Nephron progenitor cell (in vitro differentiated cells): Measurements from ENCODE around the gene POLR1D.

Source experiments
- DNase-seq: peaks from one replicate; pipeline ENCODE4 v3.0.0; 2021
- H3K27ac Mint-ChIP-seq: 2 replicates; pipeline ENCODE4 v1.8.0; 2021; ENCODE audit warnings: mild to moderate bottlenecking, moderate library complexity, mixed read lengths
- H3K27me3 Mint-ChIP-seq: 2 replicates; pipeline ENCODE4 v1.8.0; 2021; ENCODE audit warnings: mild to moderate bottlenecking, low read depth, mixed read lengths; ENCODE audit not compliant: poor library complexity
- H3K36me3 Mint-ChIP-seq: 2 replicates; pipeline ENCODE4 v1.8.0; 2021; ENCODE audit warnings: low read depth, mixed read lengths
- H3K4me1 Mint-ChIP-seq: 2 replicates; pipeline ENCODE4 v1.8.0; 2021; ENCODE audit warnings: mixed read lengths
- H3K4me3 Mint-ChIP-seq: 2 replicates; pipeline ENCODE4 v1.8.0; 2021; ENCODE audit warnings: mild to moderate bottlenecking, moderate library complexity, mixed read lengths
- H3K9me3 Mint-ChIP-seq: 2 replicates; pipeline ENCODE4 v1.8.0; 2021; ENCODE audit warnings: mild to moderate bottlenecking, moderate library complexity, mixed read lengths
- CTCF ChIP-seq: fragments of 200-600 bp; sonication (generic); IDR thresholded peaks from 2 replicates; pipeline ENCODE4 v1.5.0; 2021; ENCODE audit warnings: antibody characterized with exemption

POLR1D gene

GRCh38 chr13:27654816-27655215 is 33.1 kb downstream of the POLR1D start:
- H3K27ac Mint-ChIP-seq = no peak overlapping the region
- peaks cover 39% of the 10 kb centered on the region for H3K36me3 Mint-ChIP-seq
- DNase-seq = no peak
- peaks cover 18% of the 10 kb centered on the region for H3K9me3 Mint-ChIP-seq
- no peaks in the 10 kb centered on the region for H3K4me1 Mint-ChIP-seq
- no peak for TF ChIP-seq CTCF
- no peaks in the 10 kb centered on the region for H3K27me3 Mint-ChIP-seq
- no peak overlapping the region for H3K4me3 Mint-ChIP-seq

GRCh38 chr13:27657724-27658123 is 36.0 kb downstream of the POLR1D start:
- TF ChIP-seq CTCF = no peak
- Mint-ChIP-seq H3K27me3 (no peaks in the 10 kb centered on the region), H3K4me1 (no peaks in the 10 kb centered on the region), H3K9me3 (no peaks in the 10 kb centered on the region), H3K36me3 (peaks cover 16% of the 10 kb centered on the region), H3K4me3 (no peak overlapping the region), H3K27ac (no peak overlapping the region)
- DNase-seq = no peak

- Mint-ChIP-seq H3K27ac (no peak overlapping the region), H3K36me3 (peaks cover 9% of the 10 kb centered on the region), H3K9me3 (no peaks in the 10 kb centered on the region), H3K4me1 (no peaks in the 10 kb centered on the region), H3K4me3 (no peak overlapping the region), H3K27me3 (no peaks in the 10 kb centered on the region)
- no peak for DNase-seq
- no peak for TF ChIP-seq CTCF
Observed at GRCh38 chr13:27658546-27658945, 36.9 kb downstream of the POLR1D start.

- Mint-ChIP-seq H3K9me3 (no peaks in the 10 kb centered on the region), H3K36me3 (peaks cover 5% of the 10 kb centered on the region), H3K27me3 (no peaks in the 10 kb centered on the region), H3K27ac (no peak overlapping the region), H3K4me1 (no peaks in the 10 kb centered on the region), H3K4me3 (no peak overlapping the region)
- DNase-seq = no peak
- TF ChIP-seq CTCF = no peak
Observed at GRCh38 chr13:27659145-27659865, 37.6 kb downstream of the POLR1D start.

GRCh38 chr13:27660511-27660910 is 38.8 kb downstream of the POLR1D start:
- Mint-ChIP-seq H3K27me3 (no peaks in the 10 kb centered on the region), H3K4me3 (no peak overlapping the region), H3K9me3 (no peaks in the 10 kb centered on the region), H3K27ac (peak overlapping the region; percentile 70), H3K4me1 (no peaks in the 10 kb centered on the region), H3K36me3 (peaks cover 8% of the 10 kb centered on the region)
- DNase-seq = no peak
- TF ChIP-seq CTCF = no peak

- Mint-ChIP-seq H3K27ac (no peak overlapping the region), H3K9me3 (no peaks in the 10 kb centered on the region), H3K27me3 (no peaks in the 10 kb centered on the region), H3K4me1 (no peaks in the 10 kb centered on the region), H3K4me3 (no peak overlapping the region), H3K36me3 (peaks cover 11% of the 10 kb centered on the region)
- no peak for DNase-seq
- TF ChIP-seq CTCF = no peak
Observed at GRCh38 chr13:27661017-27661416, 39.3 kb downstream of the POLR1D start.
